SK-N-SH (cell line): Measurements from ENCODE around the gene IGHMBP2. TPM values are rescaled to one million over a fixed set of nuclear protein-coding genes. Genes with fewer than 3 reads are reported as not detected.

Source experiments
- CTCF ChIA-PET: fragments of 300-600, 350-600 bp; formaldehyde crosslinking; extraction: SDS; loops from one replicate; lab custom pipeline; 2021; lab: Yijun Ruan, JAX
- POLR2A ChIA-PET: fragments of 350-600 bp; sonication (Branson Sonifier 250); formaldehyde crosslinking; extraction: SDS; loops from one replicate; lab custom pipeline; 2020; ENCODE audit warnings: antibody characterized with exemption, inconsistent platforms; lab: Yijun Ruan, JAX
- DNase-seq: peaks from one replicate; pipeline ENCODE4 v3.0.0; 2012
- H2AFZ ChIP-seq: fragments of 200-600 bp; sonication (generic); 2 replicates; pipeline ENCODE4 v1.8.1; 2016; ENCODE audit warnings: antibody characterized with exemption, mild to moderate bottlenecking, low read depth
- H3F3A ChIP-seq: fragments of 200-600 bp; sonication (generic); replicated peaks from 2 replicates; pipeline ENCODE3; 2016; ENCODE audit warnings: antibody characterized with exemption, mild to moderate bottlenecking; ENCODE audit not compliant: insufficient read depth
- H3K27ac ChIP-seq, 2 experiments: fragments of 200-500 bp in 1 of 2; fragments of 200-600 bp in 1 of 2; sonication (Bioruptor generic) in 1 of 2; sonication (generic), shearing (Covaris generic) in 1 of 2; 2 replicates each; pipeline versions ENCODE4 v1.5.1 to v1.6.1; 2014 to 2016; ENCODE audit warnings: low read depth in 2 of 2, inconsistent platforms in 1 of 2, low read length in 1 of 2, mild to moderate bottlenecking in 1 of 2, mixed read lengths in 1 of 2
- H3K27me3 ChIP-seq: fragments of 200-600 bp; sonication (generic), shearing (Covaris generic); 2 replicates; pipeline ENCODE4 v1.6.1; 2016; ENCODE audit warnings: mixed run types; ENCODE audit not compliant: insufficient read depth
- H3K36me3 ChIP-seq, 2 experiments: fragments of 200-500 bp in 1 of 2; fragments of 200-600 bp in 1 of 2; sonication (Bioruptor generic) in 1 of 2; sonication (generic) in 1 of 2; replicated peaks in 1 of 2; 2 replicates each; pipeline versions ENCODE3 to v1.5.1; 2014 to 2016; ENCODE audit warnings: low read length in 1 of 2, mild to moderate bottlenecking in 1 of 2; ENCODE audit not compliant: insufficient read depth in 2 of 2, control insufficient read depth in 1 of 2
- H3K4me1 ChIP-seq, 2 experiments: fragments of 200-500 bp in 1 of 2; fragments of 200-600 bp in 1 of 2; sonication (Bioruptor generic) in 1 of 2; sonication (generic), shearing (Covaris generic) in 1 of 2; 2 replicates each; pipeline versions ENCODE4 v1.5.1 to v1.6.1; 2014 to 2016; ENCODE audit warnings: low read depth in 1 of 2, low read length in 1 of 2, mixed run types in 1 of 2; ENCODE audit not compliant: insufficient read depth in 2 of 2, control insufficient read depth in 1 of 2
- H3K4me2 ChIP-seq: fragments of 200-600 bp; sonication (generic), shearing (Covaris generic); 2 replicates; pipeline ENCODE4 v1.6.1; 2017; ENCODE audit warnings: mixed run types
- H3K4me3 ChIP-seq, 2 experiments: fragments of 200-500 bp in 1 of 2; fragments of 200-600 bp in 1 of 2; sonication (Bioruptor generic) in 1 of 2; sonication (generic), shearing (Covaris generic) in 1 of 2; 2 replicates each; pipeline versions ENCODE4 v1.5.1 to v1.8.1; 2014 to 2016; ENCODE audit warnings: low read depth in 2 of 2, inconsistent platforms in 1 of 2, low read length in 1 of 2, mild to moderate bottlenecking in 1 of 2, mixed read lengths in 1 of 2, moderate library complexity in 1 of 2
- H3K79me2 ChIP-seq: fragments of 200-600 bp; sonication (generic); 2 replicates; pipeline ENCODE4 v1.8.1; 2017; ENCODE audit warnings: mild to moderate bottlenecking; ENCODE audit not compliant: insufficient read depth
- H3K9ac ChIP-seq: fragments of 200-600 bp; sonication (generic); 2 replicates; pipeline ENCODE4 v1.6.1; 2017; ENCODE audit warnings: mixed run types
- H3K9me2 ChIP-seq: fragments of 200-600 bp; sonication (generic); 2 replicates; pipeline ENCODE4 v1.6.1; 2017; ENCODE audit warnings: mixed run types
- H3K9me3 ChIP-seq: fragments of 200-600 bp; sonication (generic); 2 replicates; pipeline ENCODE4 v1.6.1; 2017; ENCODE audit warnings: mixed run types, mild to moderate bottlenecking, moderate library complexity
- H4K20me1 ChIP-seq: fragments of 200-600 bp; sonication (generic); 2 replicates; pipeline ENCODE4 v1.6.1; 2017; ENCODE audit warnings: mild to moderate bottlenecking, mixed run types; ENCODE audit not compliant: insufficient read depth
- CHD2 ChIP-seq: fragments of 150-350 bp; IDR thresholded peaks from 2 replicates; pipeline ENCODE4 v1.6.1; 2018; ENCODE audit warnings: low read length; ENCODE audit not compliant: partially characterized antibody
- EZH2phosphoT487 ChIP-seq: fragments of 200-600 bp; sonication (generic); IDR thresholded peaks from 2 replicates; pipeline ENCODE4 v1.6.1; 2017; ENCODE audit warnings: low read depth, mixed run types, mild to moderate bottlenecking, antibody characterized with exemption, moderate library complexity, borderline replicate concordance
- FOSL2 ChIP-seq: IDR thresholded peaks from 2 replicates; pipeline ENCODE4 v1.4.0; 2012; ENCODE audit warnings: low read depth, mild to moderate bottlenecking, moderate library complexity, borderline replicate concordance
- FOXJ3 ChIP-seq: sonication (generic); formaldehyde crosslinking; IDR thresholded peaks from 2 replicates; pipeline ENCODE4 v1.5.1; 2020; ENCODE audit warnings: mild to moderate bottlenecking, missing genetic modification reagents
- GATA2 ChIP-seq: sonication (generic); formaldehyde crosslinking; IDR thresholded peaks from 2 replicates; pipeline ENCODE4 v1.5.0; 2020; ENCODE audit warnings: mild to moderate bottlenecking, missing genetic modification reagents
- RCOR1 ChIP-seq: fragments of 150-350 bp; IDR thresholded peaks from 2 replicates; pipeline ENCODE4 v1.6.1; 2017; ENCODE audit warnings: antibody characterized with exemption, low read length
- RFX5 ChIP-seq: IDR thresholded peaks from 2 replicates; pipeline ENCODE4 v1.6.1; 2012; ENCODE audit warnings: mild to moderate bottlenecking, improper control_type of control experiment, low read length
- TAF1 ChIP-seq: IDR thresholded peaks from 2 replicates; pipeline ENCODE4 v1.6.1; 2012; ENCODE audit warnings: low read depth, mild to moderate bottlenecking, low read length, moderate library complexity, borderline replicate concordance
- TEAD4 ChIP-seq: IDR thresholded peaks from 2 replicates; pipeline ENCODE4 v1.4.0; 2012; ENCODE audit warnings: mild to moderate bottlenecking, borderline replicate concordance; ENCODE audit not compliant: insufficient read depth
- USF2 ChIP-seq: fragments of 150-350 bp; IDR thresholded peaks from 2 replicates; pipeline ENCODE4 v1.6.1; 2017; ENCODE audit warnings: antibody characterized with exemption, low read length, low read depth, borderline replicate concordance
- YY1 ChIP-seq: IDR thresholded peaks from 2 replicates; pipeline ENCODE4 v1.4.0; 2012; ENCODE audit warnings: low read depth, mild to moderate bottlenecking
- WGBS: methylation state at CpG from one replicate; pipeline ENCODE4 v1.1.6; 2017; ENCODE audit warnings: low lambda C conversion rate; 5-methylcytosine and 5-hydroxymethylcytosine counted together
- polyA plus RNA-seq, 3 experiments: library from polyadenylated mRNA; depleted of rRNA; stranded (reverse); fragments of >200 nt; gene quantifications; 2 replicates each; pipeline ENCODE4 v1.2.3, GENCODE V29; 2012

The IGHMBP2 gene
- polyA plus RNA-seq, 1 of the 3 experiments (the other 2 are of a cell fraction), result 9.0 TPM

GRCh38 chr11:68976563-68976962 is 72.9 kb downstream of the IGHMBP2 start:
- no peaks in the 10 kb centered on the region; the same call in 1 of the 2 replicates for H3K27me3 ChIP-seq
- no peaks in the 10 kb centered on the region for H3K36me3 ChIP-seq
- H3K9ac ChIP-seq, result no peak overlapping the region
- DNase-seq, result no peak
- WGBS, result 69% methylated on average over 3 of the region's 4 CpGs
- no peaks in the 10 kb centered on the region for H3F3A ChIP-seq
- TF ChIP-seq TAF1 (no peak), RCOR1 (no peak), EZH2phosphoT487 (no peak), RFX5 (no peak)
- ChIA-PET POLR2A (no interaction called here), CTCF (interaction anchor here (1.2 to 1.5 kb wide), 3 partner anchors 24 to 87 kb away, joined by 3 to 5 read pairs (median 4); no protein-coding TSS in a partner anchor)
- no peak overlapping the region for H3K4me2 ChIP-seq
- H3K4me1 ChIP-seq, result peaks cover 0 to 13% of the 10 kb centered on the region in 2 experiments; a peak in 1 of 4 replicates
- H3K27ac ChIP-seq, result no peak overlapping the region
- no peaks in the 10 kb centered on the region for H4K20me1 ChIP-seq
- H3K9me2 ChIP-seq, result no peaks in the 10 kb centered on the region
- H3K9me3 ChIP-seq, result no peaks in the 10 kb centered on the region
- no peak overlapping the region for H2AFZ ChIP-seq
- no peak overlapping the region for H3K4me3 ChIP-seq
- H3K79me2 ChIP-seq, result no peaks in the 10 kb centered on the region

GRCh38 chr11:68977781-68978625 is 74.3 kb downstream of the IGHMBP2 start:
- DNase-seq, result no peak
- CTCF ChIA-PET, result interaction anchor here (1.3 kb wide), 1 partner anchor 66 kb away, joined by 5 read pairs; no protein-coding TSS in a partner anchor

More at GRCh38 chr11:68977781-68978625, 74.3 kb downstream of the IGHMBP2 start:
- Histone ChIP-seq H4K20me1 (no peaks in the 10 kb centered on the region), H3K4me3 (no peak overlapping the region), H3K27me3 (no peaks in the 10 kb centered on the region), H3K27ac (no peak overlapping the region), H3K9ac (no peak overlapping the region), H2AFZ (no peak overlapping the region), H3K36me3 (no peaks in the 10 kb centered on the region), H3F3A (no peaks in the 10 kb centered on the region), H3K79me2 (no peaks in the 10 kb centered on the region), H3K4me2 (no peak overlapping the region), H3K4me1 (peaks cover 0 to 13% of the 10 kb centered on the region in 2 experiments; a peak in 1 of 4 replicates), H3K9me2 (no peaks in the 10 kb centered on the region), H3K9me3 (no peaks in the 10 kb centered on the region)
- POLR2A ChIA-PET, result no interaction called here
- 72% methylated on average over 14 of the region's 14 CpGs for WGBS
- no peak for TF ChIP-seq TEAD4
- TF ChIP-seq CHD2, result no peak
- no peak for TF ChIP-seq USF2
- TF ChIP-seq FOSL2, result no peak
- no peak for TF ChIP-seq GATA2 (CRISPR knock-in tag)
- TF ChIP-seq FOXJ3 (CRISPR knock-in tag), result no peak
- TF ChIP-seq YY1, result no peak
- TF ChIP-seq, all 33 proteins: peak for 0
